ENCODE measurements around the gene USP3. TPM values are rescaled to one million over a fixed set of nuclear protein-coding genes. Genes with fewer than 3 reads are reported as not detected.

Gene USP3
- total and polyA plus RNA-seq, 2 of the 13 experiments (the other 11 are each of a cell fraction or from before 2014, with no cell fraction given): 14.3 to 61.2 TPM

- TF ChIP-seq SKIL (CRISPR knock-in tag; IDR thresholded peaks at IDR 0.05; ENCODE audit: borderline replicate concordance) (no peak), ZNF335 (CRISPR knock-in tag; IDR thresholded peaks at IDR 0.05) (no peak; the same call in none of the 2 replicates), ZNF747 (CRISPR knock-in tag; IDR thresholded peaks at IDR 0.05; ENCODE audit: borderline replicate concordance) (peak; percentile 81; the same call in 1 of the 2 replicates), ZNF891 (CRISPR knock-in tag; IDR thresholded peaks at IDR 0.05) (0 out of 2 replicates have a peak, but pooled peaks have one; percentile 51), MEF2D (CRISPR knock-in tag; IDR thresholded peaks at IDR 0.05) (no peak), ZNF263 (CRISPR knock-in tag; IDR thresholded peaks at IDR 0.05) (no peak), FOSL1 (CRISPR knock-in tag; IDR thresholded peaks at IDR 0.05; ENCODE audit: borderline replicate concordance) (no peak), CHCHD3 (CRISPR knock-in tag; IDR thresholded peaks at IDR 0.05) (no peak; the same call in 1 of the 2 replicates), ZNF282 (IDR thresholded peaks at IDR 0.05; ENCODE audit: partially characterized antibody) (no peak), SETDB1 (CRISPR knock-in tag; IDR thresholded peaks at IDR 0.05; ENCODE audit: borderline replicate concordance) (no peak), CBX5 (CRISPR knock-in tag; IDR thresholded peaks at IDR 0.05; ENCODE audit: borderline replicate concordance) (no peak), RBAK (CRISPR knock-in tag; IDR thresholded peaks at IDR 0.05) (no peak), ZNF597 (CRISPR knock-in tag; IDR thresholded peaks at IDR 0.05) (no peak), FOSL2 (CRISPR knock-in tag; IDR thresholded peaks at IDR 0.05) (peak; percentile 44; the same call in 1 of the 2 replicates), ZC3H13 (CRISPR knock-in tag; IDR thresholded peaks at IDR 0.05) (peak; percentile 70; the same call in 1 of the 2 replicates), ZNF205 (CRISPR knock-in tag; IDR thresholded peaks at IDR 0.05) (peak; percentile 43; the same call in 1 of the 2 replicates), TCF12 (IDR thresholded peaks at IDR 0.05) (no peak), TCF12 (CRISPR knock-in tag; IDR thresholded peaks at IDR 0.05) (peak; percentile 64; the same call in 1 of the 2 replicates), IKZF4 (CRISPR knock-in tag; IDR thresholded peaks at IDR 0.05; ENCODE audit: borderline replicate concordance, low read depth, not compliant biosample characterization) (no peak), RBM39 (IDR thresholded peaks at IDR 0.05; ENCODE audit: low read depth, low read length, poor library complexity, severe bottlenecking) (peak; percentile 87), IKZF1 (IDR thresholded peaks at IDR 0.05) (no peak), ZNF224 (CRISPR knock-in tag; IDR thresholded peaks at IDR 0.05) (0 out of 2 replicates have a peak, but pooled peaks have one; percentile 34), SYNCRIP (IDR thresholded peaks at IDR 0.05; ENCODE audit: insufficient read depth, low read depth, low read length) (no peak), ZNF7 (CRISPR knock-in tag; IDR thresholded peaks at IDR 0.05) (no peak), CEBPZ (IDR thresholded peaks at IDR 0.05; ENCODE audit: low read length) (no peak)
Observed at GRCh38 chr15:63504247-63504978, at the start of gene USP3 (continued).

Measured in HepG2 (cell line).